ENCODE data around the gene PLCD3. TPM values are rescaled to one million over a fixed set of nuclear protein-coding genes. Genes with fewer than 3 reads are reported as not detected.
A peak's percentile ranks its signal among the peaks of the same experiment; 100 is the strongest.

The PLCD3 gene
- total RNA-seq, 4 donors from 2014 or later: 38.6 to 186 (median 75.1) TPM

GRCh38 chr17:45108595-45109521, 23.5 kb downstream of the PLCD3 start:
- TF ChIP-seq CTCF (IDR thresholded peaks at IDR 0.05 in 4 of 5, conservative IDR thresholded peaks at IDR 0.05 in 1 of 5) (peak in 3 of 5 experiments; percentile 18 to 37 (median 21)), POLR2A (IDR thresholded peaks at IDR 0.05) (no peak)
- Histone ChIP-seq H3K9me3 (no peaks in the 10 kb centered on the region), H3K36me3 (peaks cover 0 to 33% of the 10 kb centered on the region in 2 donors), H3K27ac (peak overlapping the region; percentile 88 to 96 (median 92)), H3K4me1 (peaks cover 72 to 89% of the 10 kb centered on the region in 2 donors), H3K4me3 (no peak overlapping the region), H3K27me3 (no peaks in the 10 kb centered on the region)
- DNase-seq: no peak
- intact Hi-C loops (cut with DNase I; ENCODE audit: low total_unique reads): no loop called here
- no peak for ATAC-seq
- in situ Hi-C loops (cut with MboI; ENCODE audit: low sequenced_read_pairs in 4 of 4): loop anchor here in 2 of 4 donors (10.0 to 25.0 kb wide), 2 partner anchors 184 to 197 kb away; partner anchors contain the start of gene GFAP (in 1 of the 2)

GRCh38 chr17:45108051-45108450, 24.3 kb downstream of the PLCD3 start:
- Histone ChIP-seq H3K4me3 (no peak overlapping the region), H3K27ac (peak overlapping the region; percentile 17 to 96 (median 90)), H3K27me3 (no peaks in the 10 kb centered on the region), H3K4me1 (peaks cover 79 to 94% of the 10 kb centered on the region in 2 donors), H3K36me3 (peaks cover 0 to 41% of the 10 kb centered on the region in 2 donors), H3K9me3 (no peaks in the 10 kb centered on the region)
- intact Hi-C loops (cut with DNase I; ENCODE audit: low total_unique reads) (no loop called here), in situ Hi-C loops (cut with MboI; ENCODE audit: low sequenced_read_pairs in 4 of 4) (loop anchor here in 2 of 4 donors (10.0 to 25.0 kb wide), 2 partner anchors 183 to 196 kb away; partner anchors contain the start of gene GFAP (in 1 of the 2))
- no peak for ATAC-seq
- no peak for DNase-seq
- TF ChIP-seq CTCF (IDR thresholded peaks at IDR 0.05 in 4 of 5, conservative IDR thresholded peaks at IDR 0.05 in 1 of 5) (no peak), POLR2A (IDR thresholded peaks at IDR 0.05) (no peak)

- in situ Hi-C loops (cut with MboI; ENCODE audit: low sequenced_read_pairs in 4 of 4) (loop anchor here in 2 of 4 donors (10.0 to 25.0 kb wide), 2 partner anchors 183 to 195 kb away; partner anchors contain the start of gene GFAP (in 1 of the 2)), intact Hi-C loops (cut with DNase I; ENCODE audit: low total_unique reads) (no loop called here)
- H3K4me1 ChIP-seq: peaks cover 79 to 97% of the 10 kb centered on the region in 2 donors
- peak overlapping the region; percentile 17 to 96 (median 90) for H3K27ac ChIP-seq
- no peaks in the 10 kb centered on the region for H3K9me3 ChIP-seq
- DNase-seq (no peak), ATAC-seq (no peak)
- H3K4me3 ChIP-seq: no peak overlapping the region
- H3K27me3 ChIP-seq: no peaks in the 10 kb centered on the region
- H3K36me3 ChIP-seq: peaks cover 0 to 47% of the 10 kb centered on the region in 2 donors
- TF ChIP-seq POLR2A (IDR thresholded peaks at IDR 0.05): no peak
- no peak for TF ChIP-seq CTCF (IDR thresholded peaks at IDR 0.05 in 4 of 5, conservative IDR thresholded peaks at IDR 0.05 in 1 of 5)
Measured at GRCh38 chr17:45107293-45108010, 24.9 kb downstream of the PLCD3 start.

- TF ChIP-seq CTCF (IDR thresholded peaks at IDR 0.05 in 4 of 5, conservative IDR thresholded peaks at IDR 0.05 in 1 of 5) (no peak), POLR2A (IDR thresholded peaks at IDR 0.05) (no peak)
- ATAC-seq (no peak), DNase-seq (no peak)
- Histone ChIP-seq H3K9me3 (no peaks in the 10 kb centered on the region), H3K36me3 (peaks cover 0 to 56% of the 10 kb centered on the region in 2 donors), H3K27me3 (no peaks in the 10 kb centered on the region), H3K4me3 (no peak overlapping the region), H3K27ac (peak overlapping the region; percentile 22 to 96 (median 58)), H3K4me1 (peaks cover 75 to 97% of the 10 kb centered on the region in 2 donors)
- in situ Hi-C loops (cut with MboI; ENCODE audit: low sequenced_read_pairs in 4 of 4) (loop anchor here in 2 of 4 donors (10.0 to 25.0 kb wide), 2 partner anchors 182 to 194 kb away; partner anchors contain the start of gene GFAP (in 1 of the 2)), intact Hi-C loops (cut with DNase I; ENCODE audit: low total_unique reads) (no loop called here)
Measured at GRCh38 chr17:45106582-45106981, 25.7 kb downstream of the PLCD3 start.

Data from gastrocnemius medialis (tissue), 4 donors.